Caco-2 (cell line): ENCODE data around the gene SLIT3. TPM values are rescaled to one million over a fixed set of nuclear protein-coding genes. Genes with fewer than 3 reads are reported as not detected.
"Not testable (repeated sequence)": the region's sequence is repeated elsewhere in the genome, so short reads cannot be mapped to it uniquely, and the experiment has no call there.

ENCODE experiments used
- BruUV-seq: library from RNA; stranded (reverse); fragments of 400-500 nt; replicated peaks from 2 replicates; lab custom pipeline; 2021; lab: Mats Ljungman, UMichigan
- CTCF ChIA-PET: fragments of 300-600 bp; sonication (Branson Sonifier 250); formaldehyde crosslinking; loops from one replicate; lab custom pipeline; 2022; ENCODE audit warnings: antibody characterized with exemption; lab: Charles Lee
- POLR2A ChIA-PET: fragments of 300-600 bp; sonication (Branson Sonifier 250); formaldehyde crosslinking; loops from one replicate; lab custom pipeline; 2022; ENCODE audit warnings: antibody characterized with exemption; lab: Charles Lee
- DNase-seq, 2 experiments: peaks; one replicate each; pipeline versions ENCODE4 v3.0.0 to v3.0.0-alpha.2; 2020 to 2022
- H3K27me3 ChIP-seq: replicated peaks from 2 replicates; pipeline ENCODE4 v1.6.0; 2011; ENCODE audit warnings: low read length; ENCODE audit not compliant: control insufficient read depth, insufficient read depth
- H3K36me3 ChIP-seq: 2 replicates; pipeline ENCODE4 v1.5.1; 2011; ENCODE audit warnings: low read length; ENCODE audit not compliant: control insufficient read depth, insufficient read depth
- H3K4me1 ChIP-seq: fragments of 250-450 bp; sonication (Bioruptor Pico); 2 replicates; pipeline ENCODE4 v1.5.1; 2020; ENCODE audit warnings: mild to moderate bottlenecking
- H3K4me3 ChIP-seq: 2 replicates; pipeline ENCODE4 v1.5.1; 2011; ENCODE audit warnings: low read depth, mild to moderate bottlenecking, control low read depth, low read length
- H3K9me3 ChIP-seq: fragments of 250-450 bp; sonication (Bioruptor Pico); 2 replicates; pipeline ENCODE4 v1.5.1; 2020; ENCODE audit warnings: mild to moderate bottlenecking, moderate library complexity
- H3K27ac Mint-ChIP-seq: one replicate; pipeline ENCODE4 v1.8.0; 2022; ENCODE audit warnings: mixed read lengths; ENCODE audit not compliant: unreplicated experiment
- H3K27me3 Mint-ChIP-seq: one replicate; pipeline ENCODE4 v1.8.0; 2022; ENCODE audit warnings: mixed read lengths; ENCODE audit not compliant: insufficient read depth, unreplicated experiment
- H3K36me3 Mint-ChIP-seq: one replicate; pipeline ENCODE4 v1.8.0; 2022; ENCODE audit warnings: mild to moderate bottlenecking, mixed read lengths; ENCODE audit not compliant: insufficient read depth, unreplicated experiment
- H3K4me1 Mint-ChIP-seq: one replicate; pipeline ENCODE4 v1.8.0; 2022; ENCODE audit warnings: low read depth, mixed read lengths; ENCODE audit not compliant: unreplicated experiment
- H3K4me3 Mint-ChIP-seq: one replicate; pipeline ENCODE4 v1.8.0; 2022; ENCODE audit warnings: mild to moderate bottlenecking, moderate library complexity, mixed read lengths; ENCODE audit not compliant: unreplicated experiment
- H3K9me3 Mint-ChIP-seq: one replicate; pipeline ENCODE4 v1.8.0; 2022; ENCODE audit warnings: mixed read lengths; ENCODE audit not compliant: unreplicated experiment
- CTCF ChIP-seq, 2 experiments: fragments of 200-600 bp in 1 of 2; IDR thresholded peaks; 1 replicate in 1 of 2; 2 replicates in 1 of 2; pipeline versions ENCODE4 v1.5.1 to v1.8.0; 2011 to 2022; ENCODE audit warnings: antibody characterized with exemption in 1 of 2, control low read depth in 1 of 2, inconsistent platforms in 1 of 2, low read depth in 1 of 2, low read length in 1 of 2, mild to moderate bottlenecking in 1 of 2, moderate library complexity in 1 of 2; ENCODE audit not compliant: insufficient read depth in 1 of 2, severe bottlenecking in 1 of 2, unreplicated experiment in 1 of 2
- intact Hi-C: fragments of 100-400 bp; cut with micrococcal nuclease; formaldehyde crosslinking; loops from one replicate; pipeline ENCODE4 v1.10.0; 2022; ENCODE audit not compliant: unreplicated experiment
- total RNA-seq: library from RNA; stranded (reverse); gene quantifications from 2 replicates; pipeline ENCODE4 v1.2.3, GENCODE V29; 2022

SLIT3 gene
- total RNA-seq, 1 experiment from 2014 or later, result 2.1 TPM

GRCh38 chr5:169216866-169217265 is 84.1 kb downstream of the SLIT3 start:
- no peaks in the 10 kb centered on the region; the same call in 1 of the 2 replicates for H3K9me3 ChIP-seq
- ChIA-PET CTCF (interaction anchor here (0.7 kb wide), 1 partner anchor 94 kb away, joined by 5 read pairs; no protein-coding TSS in a partner anchor), POLR2A (no interaction called here)
- BruUV-seq, result no TSS peak
- Mint-ChIP-seq H3K9me3 (peaks cover 16% of the 10 kb centered on the region), H3K36me3 (no peaks in the 10 kb centered on the region), H3K4me1 (peaks cover 66% of the 10 kb centered on the region), H3K27me3 (no peaks in the 10 kb centered on the region), H3K27ac (peak overlapping the region; percentile 94), H3K4me3 (no peak overlapping the region)
- no peak overlapping the region for H3K4me3 ChIP-seq
- no peak for TF ChIP-seq CTCF (IDR thresholded peaks at IDR 0.05; ENCODE audit: insufficient read depth in 1 of 2, low read depth in 1 of 2, low read length in 1 of 2, severe bottlenecking in 1 of 2, unreplicated experiment in 1 of 2)
- intact Hi-C loops, result no loop called here
- no peak for DNase-seq
- H3K27me3 ChIP-seq, result no peaks in the 10 kb centered on the region
- no peaks in the 10 kb centered on the region for H3K36me3 ChIP-seq
- H3K4me1 ChIP-seq, result peaks cover 65% of the 10 kb centered on the region

GRCh38 chr5:169213479-169213878 is 87.5 kb downstream of the SLIT3 start:
- BruUV-seq, result no TSS peak
- H3K9me3 ChIP-seq, result peaks cover 5% of the 10 kb centered on the region
- no peak for TF ChIP-seq CTCF (IDR thresholded peaks at IDR 0.05; ENCODE audit: insufficient read depth in 1 of 2, low read depth in 1 of 2, low read length in 1 of 2, severe bottlenecking in 1 of 2, unreplicated experiment in 1 of 2)
- Mint-ChIP-seq H3K27ac (peak overlapping the region; percentile 32), H3K9me3 (peaks cover 36% of the 10 kb centered on the region), H3K4me1 (peaks cover 33% of the 10 kb centered on the region), H3K36me3 (no peaks in the 10 kb centered on the region), H3K27me3 (no peaks in the 10 kb centered on the region), H3K4me3 (no peak overlapping the region)
- no peaks in the 10 kb centered on the region for H3K27me3 ChIP-seq
- intact Hi-C loops, result no loop called here
- ChIA-PET CTCF (interaction anchor here (0.6 kb wide), 1 partner anchor 679 kb away, joined by 3 read pairs; no protein-coding TSS in a partner anchor), POLR2A (no interaction called here)
- DNase-seq, result no peak
- H3K4me3 ChIP-seq, result no peak overlapping the region
- peaks cover 33% of the 10 kb centered on the region for H3K4me1 ChIP-seq
- no peaks in the 10 kb centered on the region for H3K36me3 ChIP-seq

- CTCF ChIA-PET, BruUV-seq, H3K4me3 Mint-ChIP-seq, intact Hi-C loops, H3K27me3 ChIP-seq, H3K27ac Mint-ChIP-seq, H3K27me3 Mint-ChIP-seq, H3K36me3 ChIP-seq, DNase-seq, H3K9me3 ChIP-seq, H3K36me3 Mint-ChIP-seq, POLR2A ChIA-PET, H3K4me3 ChIP-seq: not testable (repeated sequence)
- H3K9me3 Mint-ChIP-seq, result peaks cover 36% of the 10 kb centered on the region
- peaks cover 31% of the 10 kb centered on the region for H3K4me1 Mint-ChIP-seq
- peaks cover 16% of the 10 kb centered on the region; the same call in 1 of the 2 replicates for H3K4me1 ChIP-seq
Observed at GRCh38 chr5:169211761-169212160, 89.2 kb downstream of the SLIT3 start.
